Activated effector memory CD4-positive, alpha-beta T cell treated with Interleukin-2 at 50 U/mL for 16 hours (primary cell): ENCODE measurements around the gene CLIC6.

Experiments used
- DNase-seq: peaks from one replicate; pipeline ENCODE4 v3.0.0-alpha.2; 2020

The CLIC6 gene

DNA sequence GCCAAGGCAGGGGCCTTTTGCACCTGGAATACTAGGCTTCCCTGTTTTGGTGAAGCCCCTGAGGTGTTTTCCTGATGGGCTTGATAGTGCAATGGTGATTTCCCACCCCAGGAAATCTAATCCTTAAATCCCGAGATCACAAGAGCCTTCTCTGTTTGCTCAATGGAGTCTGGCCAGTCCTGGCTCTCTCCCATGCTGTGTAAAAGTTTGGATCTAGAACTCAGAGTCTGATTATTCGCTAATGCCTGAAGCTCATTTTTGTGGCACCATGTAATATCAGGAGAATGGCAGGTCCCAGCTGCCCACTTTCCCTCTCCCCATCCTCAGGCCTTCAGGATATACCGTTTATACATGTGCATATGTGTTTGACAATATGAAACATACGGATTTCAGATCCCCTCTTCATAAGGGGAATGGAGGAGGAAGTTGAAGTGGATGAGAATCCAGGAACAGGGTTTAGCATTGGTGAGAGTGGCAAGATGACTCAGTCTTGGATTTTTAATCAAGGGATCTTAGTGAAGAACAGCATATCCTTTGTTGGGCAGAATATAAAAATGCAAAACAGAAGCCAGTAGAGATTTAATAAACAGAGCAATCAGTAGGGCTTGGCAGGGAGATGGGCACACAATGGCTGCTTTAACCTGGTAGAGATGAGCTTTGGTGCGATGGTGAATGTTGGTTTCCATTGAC, 62.1 kb downstream of the CLIC6 start:
- no peak for DNase-seq

DNA sequence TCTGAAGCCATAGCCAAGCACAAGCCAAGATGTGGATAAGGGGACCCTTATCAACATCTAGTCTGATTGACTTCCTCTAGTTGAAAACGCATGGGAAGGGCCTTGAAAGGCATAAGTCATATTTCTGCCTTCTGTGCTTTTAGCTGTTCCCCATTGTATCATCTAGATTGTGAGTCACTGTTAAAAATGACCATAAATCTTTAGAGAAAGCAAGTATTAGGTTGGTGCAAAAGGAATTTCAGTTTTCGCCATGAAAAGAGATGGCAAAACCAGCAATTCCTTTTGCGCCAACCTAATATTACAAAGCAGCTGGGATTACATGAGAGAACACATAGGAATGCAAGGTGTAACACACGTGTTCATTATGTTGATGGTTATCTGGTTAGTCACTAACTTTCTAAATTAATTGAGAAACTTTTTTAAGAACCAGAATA, 63.6 kb downstream of the CLIC6 start:
- DNase-seq: no peak

DNA sequence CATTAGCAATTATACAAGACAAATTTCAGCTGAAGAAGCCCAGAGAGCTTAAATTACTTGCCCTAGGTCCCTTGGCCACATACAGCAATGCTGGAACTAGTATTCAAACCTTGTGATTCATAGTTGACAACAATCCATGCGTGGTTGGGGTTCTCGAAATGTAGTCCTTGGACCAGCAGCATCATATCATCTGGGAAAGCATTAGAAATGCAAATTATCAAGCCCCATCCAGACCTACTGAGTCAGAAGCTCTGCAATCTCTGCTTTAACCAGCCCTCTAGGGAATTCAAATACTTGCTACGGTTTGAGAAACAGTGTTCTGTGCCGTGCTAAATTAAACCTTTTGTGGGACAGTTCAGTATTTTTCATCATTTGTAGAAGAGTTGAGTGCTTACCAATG, 65.1 kb downstream of the CLIC6 start:
- DNase-seq: no peak

DNA sequence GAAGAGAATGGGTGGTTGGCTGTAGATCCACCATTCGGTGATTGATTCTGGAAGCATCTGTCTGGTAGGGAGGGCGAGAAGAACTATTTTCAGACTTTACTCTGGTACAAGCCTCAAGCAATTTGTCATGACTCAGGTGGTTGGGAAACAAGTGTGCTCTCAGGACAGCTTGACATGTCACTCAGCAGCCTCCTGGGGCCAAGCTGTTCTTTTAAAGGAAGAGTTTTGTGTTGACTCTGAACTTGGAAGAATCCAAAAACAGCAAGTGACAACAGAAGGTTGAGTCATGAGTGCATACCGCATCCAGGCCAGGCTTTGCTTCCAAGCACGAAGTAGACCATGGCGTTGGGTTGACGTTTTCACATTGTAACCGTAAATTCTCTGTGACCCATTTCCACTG, 65.9 kb downstream of the CLIC6 start:
- DNase-seq: no peak

DNA sequence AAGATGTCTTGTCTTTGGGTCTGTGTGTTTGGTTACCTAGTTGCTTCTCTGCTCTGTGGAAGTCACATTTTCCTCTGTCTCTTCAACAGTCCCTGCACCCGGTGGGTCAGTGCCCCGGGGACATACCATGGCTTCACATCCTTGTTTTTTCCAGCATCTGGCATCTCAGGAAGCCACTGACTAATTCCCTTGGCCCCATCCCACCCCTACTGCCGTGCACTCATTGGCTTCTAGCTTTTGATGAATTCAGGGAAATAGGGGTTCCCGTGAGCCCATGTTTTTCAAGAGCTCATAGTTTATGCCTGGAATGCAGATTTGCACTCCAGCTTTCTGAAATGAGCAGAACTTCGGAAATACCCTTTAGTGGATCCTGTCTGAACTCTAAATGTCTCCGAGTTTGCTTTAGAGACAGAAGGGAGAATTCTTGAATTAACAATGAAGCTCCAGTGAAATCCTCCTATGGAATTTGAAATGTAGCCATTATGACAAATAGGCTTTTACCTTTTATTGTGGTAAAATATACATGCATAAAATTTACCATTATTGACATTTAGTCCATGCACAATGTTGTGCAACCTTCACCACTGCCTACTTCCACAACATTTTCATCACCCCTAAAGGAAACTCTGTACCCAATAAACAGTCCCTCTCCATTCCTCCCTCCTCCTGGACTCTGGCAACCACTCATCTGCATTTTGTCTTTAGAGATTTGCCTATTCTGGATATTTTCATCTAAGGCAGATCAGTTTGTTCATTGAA, 67.5 kb downstream of the CLIC6 start:
- no peak for DNase-seq

GRCh38 chr21:34737115-34737514, 68.3 kb downstream of the CLIC6 start:
- no peak for DNase-seq

- no peak for DNase-seq
Observed at GRCh38 chr21:34740198-34740597, 71.4 kb downstream of the CLIC6 start.

DNA sequence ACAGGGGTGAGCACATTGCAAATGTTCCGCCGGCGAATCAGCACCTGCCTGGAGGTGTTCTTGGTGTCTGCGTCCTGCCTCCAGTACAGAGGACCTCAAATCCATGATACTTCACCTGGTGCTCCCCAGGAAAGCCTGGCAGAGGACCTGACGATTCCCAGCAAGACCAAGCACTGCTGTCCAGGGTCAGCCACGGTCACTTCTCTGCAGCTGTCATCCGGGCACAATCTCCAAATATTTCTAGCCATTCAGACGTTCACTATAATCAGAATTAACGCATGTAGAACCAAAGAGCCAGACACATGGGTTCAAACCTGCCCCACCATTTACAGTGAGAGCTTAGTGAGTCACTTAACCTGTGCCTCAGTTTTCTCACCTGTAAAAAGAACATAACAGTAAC, 74.5 kb downstream of the CLIC6 start:
- no peak for DNase-seq

DNA sequence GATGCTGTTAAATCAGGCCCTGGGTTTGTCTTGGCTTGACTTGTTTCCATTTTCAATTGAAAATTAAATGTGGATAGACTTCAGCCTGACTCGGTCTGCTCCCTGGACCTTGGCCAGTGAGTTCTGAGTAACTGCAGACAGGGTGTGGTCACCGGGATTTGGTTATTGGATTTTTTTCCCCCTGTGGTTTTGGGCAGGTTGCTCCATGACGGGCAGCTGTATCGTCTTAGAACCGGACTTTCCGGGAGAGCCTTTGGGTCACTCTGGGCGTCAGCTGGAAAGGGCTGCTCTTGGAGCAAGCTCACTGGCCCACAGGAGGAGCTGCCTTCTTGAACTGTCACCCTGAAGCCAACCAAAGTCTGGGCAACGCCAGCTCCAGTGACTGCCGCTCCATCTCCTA, 75.0 kb downstream of the CLIC6 start:
- DNase-seq: no peak

DNA sequence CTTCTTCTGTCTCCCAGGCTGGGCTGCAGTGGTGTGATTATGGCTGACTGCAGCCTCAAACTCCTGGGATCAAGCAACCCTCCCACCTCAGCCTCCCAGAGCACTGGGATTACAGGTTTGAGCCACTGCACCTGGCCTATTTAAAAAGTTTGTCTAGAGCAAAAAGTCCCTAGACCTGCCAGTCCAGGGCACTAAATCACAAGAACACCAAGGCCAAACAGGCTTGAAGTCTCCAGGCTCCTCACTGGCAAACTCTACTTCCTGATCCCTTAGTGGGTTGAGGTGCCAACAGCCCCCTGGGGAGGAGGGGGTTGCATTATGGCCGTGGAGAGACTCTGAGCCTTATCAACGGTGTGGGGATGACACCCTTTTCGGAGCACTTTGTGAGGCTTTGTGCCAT, 76.0 kb downstream of the CLIC6 start:
- no peak for DNase-seq

- DNase-seq: peak; percentile 38
Observed at GRCh38 chr21:34745557-34746255, 76.9 kb downstream of the CLIC6 start.

GRCh38 chr21:34748862-34749261, 80.1 kb downstream of the CLIC6 start:
- no peak for DNase-seq

DNA sequence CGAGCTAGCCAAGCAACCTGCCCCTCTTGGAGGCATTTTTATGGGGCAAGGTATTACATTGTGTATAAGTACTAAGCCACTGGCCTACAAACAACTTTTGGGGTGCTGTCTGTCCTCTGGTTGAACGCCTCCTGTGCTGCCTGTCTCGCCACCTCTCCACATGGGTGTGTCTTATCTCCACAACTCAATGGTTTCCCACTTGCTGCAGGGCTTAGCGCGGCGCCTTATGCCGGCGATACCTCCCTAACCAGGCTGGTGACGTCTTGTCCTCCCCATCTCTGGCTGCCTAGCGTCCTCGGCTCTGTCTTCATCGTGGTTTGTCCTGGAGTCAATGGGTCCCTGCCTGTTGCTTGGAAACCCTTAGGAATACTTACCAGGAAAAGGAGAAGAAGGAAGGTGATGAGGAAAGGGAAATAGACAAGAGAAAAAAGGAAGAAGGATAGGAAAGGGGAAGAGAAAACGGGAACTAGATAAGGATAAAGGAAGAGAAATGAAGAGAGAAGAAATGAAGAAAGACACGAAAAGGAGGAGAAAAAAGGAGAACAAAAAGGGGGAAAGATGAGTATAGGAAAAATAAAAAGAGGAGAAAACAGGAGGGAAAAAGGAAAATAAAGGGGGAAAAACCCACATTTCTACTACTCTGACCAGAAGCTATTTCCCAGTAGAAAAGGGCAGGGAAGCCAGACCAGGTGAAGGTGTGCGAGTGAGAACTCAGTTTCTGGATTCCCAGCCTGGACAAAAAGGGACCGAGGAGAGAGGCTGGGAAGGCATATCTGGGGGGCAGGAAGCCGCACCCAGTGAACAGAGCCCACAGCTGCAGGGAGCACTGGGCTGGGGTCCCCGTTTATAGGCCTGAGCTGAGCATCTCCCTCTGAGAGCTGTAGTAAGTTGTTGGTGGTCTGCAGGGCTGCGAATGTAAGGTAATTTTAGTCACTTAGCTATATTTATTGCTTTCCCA, 86.2 kb downstream of the CLIC6 start:
- DNase-seq: no peak

GRCh38 chr21:34761758-34762330, 93.0 kb downstream of the CLIC6 start:
- no peak for DNase-seq

GRCh38 chr21:34762786-34763185, 94.0 kb downstream of the CLIC6 start:
- no peak for DNase-seq

DNA sequence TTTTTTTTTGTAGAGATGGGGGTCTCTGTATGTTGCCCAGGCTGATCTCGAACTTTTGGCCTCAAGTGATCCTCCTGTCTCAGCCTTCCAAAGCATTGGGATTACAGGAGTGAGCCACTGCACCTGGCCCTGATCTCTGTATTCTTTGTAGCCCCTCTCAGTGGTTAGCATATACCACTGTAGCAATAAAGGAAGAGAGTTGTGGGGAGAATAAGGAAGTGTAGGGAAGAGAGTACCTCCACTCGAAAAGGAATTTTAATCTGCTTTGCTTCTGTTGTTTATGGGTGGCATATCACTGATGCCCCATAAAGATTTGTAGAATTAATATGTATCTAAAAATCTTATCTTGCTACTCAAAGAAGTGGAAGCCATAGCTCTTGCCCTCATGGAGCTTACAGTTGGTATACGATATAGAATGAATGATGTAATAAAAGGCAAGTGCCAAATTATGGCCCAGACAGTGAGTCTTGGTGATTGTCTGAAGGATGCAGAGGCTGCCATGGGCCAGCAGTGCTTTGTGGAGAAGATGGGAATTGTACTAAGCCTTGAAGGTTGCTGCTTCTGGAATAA, 96.0 kb downstream of the CLIC6 start:
- no peak for DNase-seq

- no peak for DNase-seq
Observed at GRCh38 chr21:34765619-34766018, 96.8 kb downstream of the CLIC6 start.

- DNase-seq: no peak
Observed at GRCh38 chr21:34766862-34767261, 98.1 kb downstream of the CLIC6 start.
